Thyroid gland (tissue), 4 donors: ENCODE results near the gene EPDR1. TPM values are rescaled to one million over a fixed set of nuclear protein-coding genes. Genes with fewer than 3 reads are reported as not detected.

Experiments
- DNase-seq, 2 donors: peaks; one replicate each; pipeline ENCODE4 v3.0.0-alpha.2; 2019
- H3K27ac ChIP-seq, 3 donors: fragments of 200-600 bp; sonication (generic); 1 replicate in 2 of 3; 2 replicates in 1 of 3; pipeline ENCODE4 v1.5.1; 2016 to 2019; ENCODE audit warnings: mild to moderate bottlenecking in 1 of 3, moderate library complexity in 1 of 3
- H3K27me3 ChIP-seq: fragments of 200-600 bp; sonication (generic); one replicate; pipeline ENCODE4 v1.5.1; 2019
- H3K36me3 ChIP-seq, 2 donors: fragments of 200-600 bp; sonication (generic); one replicate each; pipeline ENCODE4 v1.5.1; 2016 to 2019
- H3K4me1 ChIP-seq, 2 donors: fragments of 200-600 bp; sonication (generic); one replicate each; pipeline ENCODE4 v1.5.1; 2017 to 2019
- H3K4me3 ChIP-seq, 3 donors: fragments of 200-600 bp; sonication (generic); replicated peaks in 1 of 3; 1 replicate in 2 of 3; 2 replicates in 1 of 3; pipeline ENCODE4 v1.5.1; 2016; ENCODE audit warnings: mild to moderate bottlenecking in 1 of 3
- H3K9me3 ChIP-seq: fragments of 200-600 bp; sonication (generic); one replicate; pipeline ENCODE4 v1.5.1; 2017
- CTCF ChIP-seq, 6 experiments: fragments of 200-600 bp in 3 of 6; fragments of 450-650 bp in 3 of 6; sonication (generic) in 3 of 6; IDR thresholded peaks; one replicate each; pipeline ENCODE4 v1.5.1; 2016 to 2019; ENCODE audit warnings: antibody characterized with exemption in 6 of 6, mild to moderate bottlenecking in 2 of 6, inconsistent platforms in 1 of 6, moderate library complexity in 1 of 6
- POLR2A ChIP-seq, 2 donors: fragments of 450-650 bp; IDR thresholded peaks; one replicate each; pipeline ENCODE4 v1.6.1; 2017; ENCODE audit warnings: antibody characterized with exemption in 2 of 2, mild to moderate bottlenecking in 2 of 2, moderate library complexity in 1 of 2
- WGBS, 2 donors: methylation state at CpG; one replicate each; pipeline ENCODE4 v1.1.5; 2017; 5-methylcytosine and 5-hydroxymethylcytosine counted together
- intact Hi-C: fragments of 100-400 bp; cut with DNase I; formaldehyde crosslinking; loops from one replicate; pipeline ENCODE4 v1.15.1; 2023
- total RNA-seq, 4 donors: library from RNA; depleted of rRNA; stranded (reverse); fragments of >200 nt; gene quantifications; one replicate each; pipeline ENCODE4 v1.2.3, GENCODE V29; 2016

The EPDR1 gene
- total RNA-seq, 4 donors from 2014 or later, result 66.9 to 105 (median 77.3) TPM

- no peak for DNase-seq
- no peaks in the 10 kb centered on the region for H3K36me3 ChIP-seq
- no peak overlapping the region for H3K27ac ChIP-seq
- intact Hi-C loops, result no loop called here
- no peak for TF ChIP-seq CTCF (IDR thresholded peaks at IDR 0.05)
- TF ChIP-seq POLR2A (IDR thresholded peaks at IDR 0.05), result no peak
- no peaks in the 10 kb centered on the region for H3K27me3 ChIP-seq
- H3K4me3 ChIP-seq, result no peak overlapping the region
- no peaks in the 10 kb centered on the region for H3K9me3 ChIP-seq
- H3K4me1 ChIP-seq, result peaks cover 15 to 25% of the 10 kb centered on the region in 2 donors
- WGBS, 2 donors, result 83 to 90% methylated on average over 3 of the region's 3 CpGs
Observed at GRCh38 chr7:37990337-37990736, 69.9 kb downstream of the EPDR1 start.

GRCh38 chr7:37993060-37993501, 72.6 kb downstream of the EPDR1 start:
- Histone ChIP-seq H3K36me3 (no peaks in the 10 kb centered on the region), H3K9me3 (no peaks in the 10 kb centered on the region), H3K27ac (no peak overlapping the region), H3K4me1 (peaks cover 0 to 4% of the 10 kb centered on the region in 2 donors), H3K4me3 (no peak overlapping the region), H3K27me3 (no peaks in the 10 kb centered on the region)
- no peak for DNase-seq
- 83 to 95% methylated on average over 2 of the region's 2 CpGs for WGBS, 2 donors
- no peak for TF ChIP-seq CTCF (IDR thresholded peaks at IDR 0.05)
- no peak for TF ChIP-seq POLR2A (IDR thresholded peaks at IDR 0.05)
- intact Hi-C loops, result no loop called here

- TF ChIP-seq CTCF (IDR thresholded peaks at IDR 0.05) (no peak), POLR2A (IDR thresholded peaks at IDR 0.05) (no peak)
- H3K9me3 ChIP-seq, result no peaks in the 10 kb centered on the region
- H3K27me3 ChIP-seq, result no peaks in the 10 kb centered on the region
- no peak for DNase-seq
- 58 to 67% methylated on average over 3 of the region's 3 CpGs for WGBS, 2 donors
- no peak overlapping the region for H3K4me3 ChIP-seq
- intact Hi-C loops, result no loop called here
- H3K36me3 ChIP-seq, result no peaks in the 10 kb centered on the region
- peak overlapping the region in 2 of 3 donors; percentile 56 to 62 for H3K27ac ChIP-seq
- H3K4me1 ChIP-seq, result peaks cover 12 to 21% of the 10 kb centered on the region in 2 donors
Observed at GRCh38 chr7:37999673-38000072, 79.2 kb downstream of the EPDR1 start.

- H3K4me1 ChIP-seq, result peaks cover 12 to 21% of the 10 kb centered on the region in 2 donors
- no peaks in the 10 kb centered on the region for H3K9me3 ChIP-seq
- H3K27me3 ChIP-seq, result no peaks in the 10 kb centered on the region
- 45 to 49% methylated on average over 3 of the region's 3 CpGs for WGBS, 2 donors
- peak overlapping the region in 2 of 3 donors; percentile 56 to 62 for H3K27ac ChIP-seq
- H3K36me3 ChIP-seq, result no peaks in the 10 kb centered on the region
- DNase-seq, result no peak
- TF ChIP-seq POLR2A (IDR thresholded peaks at IDR 0.05), result no peak
- TF ChIP-seq CTCF (IDR thresholded peaks at IDR 0.05), result no peak
- intact Hi-C loops, result no loop called here
- H3K4me3 ChIP-seq, result no peak overlapping the region
Observed at GRCh38 chr7:38000272-38000671, 79.8 kb downstream of the EPDR1 start.

Other genes with a start within 250 kb of the EPDR1 start
- gene GPR141, start 236.9 kb upstream of the EPDR1 start, total RNA-seq, result under 1 TPM in 2 of 4 donors, not detected in 2; 0.78 TPM
- 1 to 10 TPM in 1 of 4 donors, not detected in 3; 2.6 TPM for gene NME8, start 72.0 kb upstream of the EPDR1 start, total RNA-seq
- gene SFRP4, start 3.8 kb upstream of the EPDR1 start, total RNA-seq, result 10 to 100 TPM in 2 of 4 donors, 1 to 10 TPM in 2; 1.8 to 21.8 (median 9.7) TPM